Measurements from ENCODE around the gene TMEM92. TPM values are rescaled to one million over a fixed set of nuclear protein-coding genes. Genes with fewer than 3 reads are reported as not detected.

The TMEM92 gene
- total and polyA plus RNA-seq, 10 of the 15 experiments (the other 5 are each of a cell fraction or from before 2014, with no cell fraction given): 0.11 to 1.2 (median 0.32) TPM

DNA sequence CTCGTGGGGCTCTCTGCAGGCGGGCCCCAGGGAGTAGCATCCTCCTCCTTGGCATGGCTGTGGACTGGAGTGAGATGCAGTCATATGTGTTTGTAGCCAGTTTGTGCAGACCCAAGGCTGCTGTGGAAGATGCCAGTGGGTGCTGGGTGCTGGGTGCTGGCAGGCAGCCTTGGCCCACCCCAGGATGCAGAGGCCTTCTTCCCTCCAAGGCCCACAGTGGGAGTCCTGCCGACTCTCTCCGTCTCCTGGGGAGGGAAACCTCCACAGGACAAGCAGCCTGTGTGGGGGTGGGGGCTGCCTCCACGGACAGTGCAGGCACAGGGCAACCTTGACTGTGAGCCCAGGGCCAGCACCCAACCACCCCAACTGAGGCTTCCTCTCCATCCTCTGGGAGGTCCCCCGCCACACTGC, 13.8 kb upstream of the TMEM92 start:
- 43% methylated on average over 6 of the region's 6 CpGs for WGBS (ENCODE audit: insufficient coverage, insufficient replicate concordance, low lambda C conversion rate, missing lambda C conversion rate)
- no peaks in the 10 kb centered on the region; a peak in 1 of 4 replicates for H3K27me3 ChIP-seq (replicated peaks in 1 of 2; ENCODE audit: control insufficient read depth in 2 of 2, insufficient read depth in 2 of 2, low read length in 1 of 2)
- POLR2A ChIA-PET: no interaction called here
- H3K9me3 ChIP-seq (replicated peaks; ENCODE audit: control insufficient read depth, insufficient read depth, low read length): no peaks in the 10 kb centered on the region
- TF ChIP-seq, protein P1, sequence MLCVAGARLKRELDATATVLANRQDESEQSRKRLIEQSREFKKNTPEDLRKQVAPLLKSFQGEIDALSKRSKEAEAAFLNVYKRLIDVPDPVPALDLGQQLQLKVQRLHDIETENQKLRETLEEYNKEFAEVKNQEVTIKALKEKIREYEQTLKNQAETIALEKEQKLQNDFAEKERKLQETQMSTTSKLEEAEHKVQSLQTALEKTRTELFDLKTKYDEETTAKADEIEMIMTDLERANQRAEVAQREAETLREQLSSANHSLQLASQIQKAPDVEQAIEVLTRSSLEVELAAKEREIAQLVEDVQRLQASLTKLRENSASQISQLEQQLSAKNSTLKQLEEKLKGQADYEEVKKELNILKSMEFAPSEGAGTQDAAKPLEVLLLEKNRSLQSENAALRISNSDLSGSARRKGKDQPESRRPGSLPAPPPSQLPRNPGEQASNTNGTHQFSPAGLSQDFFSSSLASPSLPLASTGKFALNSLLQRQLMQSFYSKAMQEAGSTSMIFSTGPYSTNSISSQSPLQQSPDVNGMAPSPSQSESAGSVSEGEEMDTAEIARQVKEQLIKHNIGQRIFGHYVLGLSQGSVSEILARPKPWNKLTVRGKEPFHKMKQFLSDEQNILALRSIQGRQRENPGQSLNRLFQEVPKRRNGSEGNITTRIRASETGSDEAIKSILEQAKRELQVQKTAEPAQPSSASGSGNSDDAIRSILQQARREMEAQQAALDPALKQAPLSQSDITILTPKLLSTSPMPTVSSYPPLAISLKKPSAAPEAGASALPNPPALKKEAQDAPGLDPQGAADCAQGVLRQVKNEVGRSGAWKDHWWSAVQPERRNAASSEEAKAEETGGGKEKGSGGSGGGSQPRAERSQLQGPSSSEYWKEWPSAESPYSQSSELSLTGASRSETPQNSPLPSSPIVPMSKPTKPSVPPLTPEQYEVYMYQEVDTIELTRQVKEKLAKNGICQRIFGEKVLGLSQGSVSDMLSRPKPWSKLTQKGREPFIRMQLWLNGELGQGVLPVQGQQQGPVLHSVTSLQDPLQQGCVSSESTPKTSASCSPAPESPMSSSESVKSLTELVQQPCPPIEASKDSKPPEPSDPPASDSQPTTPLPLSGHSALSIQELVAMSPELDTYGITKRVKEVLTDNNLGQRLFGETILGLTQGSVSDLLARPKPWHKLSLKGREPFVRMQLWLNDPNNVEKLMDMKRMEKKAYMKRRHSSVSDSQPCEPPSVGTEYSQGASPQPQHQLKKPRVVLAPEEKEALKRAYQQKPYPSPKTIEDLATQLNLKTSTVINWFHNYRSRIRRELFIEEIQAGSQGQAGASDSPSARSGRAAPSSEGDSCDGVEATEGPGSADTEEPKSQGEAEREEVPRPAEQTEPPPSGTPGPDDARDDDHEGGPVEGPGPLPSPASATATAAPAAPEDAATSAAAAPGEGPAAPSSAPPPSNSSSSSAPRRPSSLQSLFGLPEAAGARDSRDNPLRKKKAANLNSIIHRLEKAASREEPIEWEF (IDR thresholded peaks at IDR 0.05; ENCODE audit: insufficient replicate concordance, low read depth, low read length): no peak
- TF ChIP-seq MEF2A (IDR thresholded peaks at IDR 0.05; ENCODE audit: insufficient read depth, low read depth, low read length) (no peak), TAF1 (IDR thresholded peaks at IDR 0.05; ENCODE audit: borderline replicate concordance, low read depth, low read length) (no peak), MTA3 (IDR thresholded peaks at IDR 0.05; ENCODE audit: borderline replicate concordance, low read length) (no peak), NKRF (conservative IDR thresholded peaks at IDR 0.05) (no peak), RCOR1 (conservative IDR thresholded peaks at IDR 0.05; ENCODE audit: low read depth, low read length) (no peak), KDM1A (IDR thresholded peaks at IDR 0.05; ENCODE audit: borderline replicate concordance) (no peak), TBL1XR1 (IDR thresholded peaks at IDR 0.05; ENCODE audit: low read depth, low read length) (no peak)
- TF ChIP-seq, protein P2, sequence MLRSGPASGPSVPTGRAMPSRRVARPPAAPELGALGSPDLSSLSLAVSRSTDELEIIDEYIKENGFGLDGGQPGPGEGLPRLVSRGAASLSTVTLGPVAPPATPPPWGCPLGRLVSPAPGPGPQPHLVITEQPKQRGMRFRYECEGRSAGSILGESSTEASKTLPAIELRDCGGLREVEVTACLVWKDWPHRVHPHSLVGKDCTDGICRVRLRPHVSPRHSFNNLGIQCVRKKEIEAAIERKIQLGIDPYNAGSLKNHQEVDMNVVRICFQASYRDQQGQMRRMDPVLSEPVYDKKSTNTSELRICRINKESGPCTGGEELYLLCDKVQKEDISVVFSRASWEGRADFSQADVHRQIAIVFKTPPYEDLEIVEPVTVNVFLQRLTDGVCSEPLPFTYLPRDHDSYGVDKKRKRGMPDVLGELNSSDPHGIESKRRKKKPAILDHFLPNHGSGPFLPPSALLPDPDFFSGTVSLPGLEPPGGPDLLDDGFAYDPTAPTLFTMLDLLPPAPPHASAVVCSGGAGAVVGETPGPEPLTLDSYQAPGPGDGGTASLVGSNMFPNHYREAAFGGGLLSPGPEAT (IDR thresholded peaks at IDR 0.05; ENCODE audit: low read depth): no peak
- H4K20me1 ChIP-seq (ENCODE audit: control insufficient read depth, insufficient read depth): no peaks in the 10 kb centered on the region
- RAD21 ChIA-PET (ENCODE audit: unreplicated experiment): no interaction called here
- H3K4me3 ChIP-seq: no peak overlapping the region
- H3K36me3 ChIP-seq (ENCODE audit: control insufficient read depth in 2 of 2, insufficient read depth in 2 of 2, low read length in 1 of 2): no peaks in the 10 kb centered on the region
- H3K27ac ChIP-seq (ENCODE audit: control insufficient read depth, insufficient read depth): no peak overlapping the region
- BruUV-seq (replicated peaks): no TSS peak
- no peak for DNase-seq (ENCODE audit: low read depth, low spot score)
- no peak overlapping the region for H3K4me2 ChIP-seq (ENCODE audit: control insufficient read depth, insufficient read depth)
- CTCF ChIA-PET: no interaction called here
- no peak for FAIRE-seq
- in situ Hi-C loops (cut with MboI) (no loop called here), intact Hi-C loops (cut with micrococcal nuclease; ENCODE audit: unreplicated experiment) (no loop called here)
- no peak for ATAC-seq
- no peaks in the 10 kb centered on the region for H3K79me2 ChIP-seq (ENCODE audit: control insufficient read depth, insufficient read depth, low read length)
- no peak overlapping the region for H2AFZ ChIP-seq (ENCODE audit: control insufficient read depth, low read depth, low read length)
- SMC1A ChIA-PET (ENCODE audit: uncharacterized antibody, unreplicated experiment): no interaction called here
- H3K9ac ChIP-seq (ENCODE audit: control insufficient read depth, insufficient read depth, low read length): no peak overlapping the region
- no peaks in the 10 kb centered on the region for H3K4me1 ChIP-seq (ENCODE audit: control insufficient read depth, insufficient read depth, low read length)

All from GM12878 (cell line).